ENCODE results near the gene ETV6. TPM values are rescaled to one million over a fixed set of nuclear protein-coding genes. Genes with fewer than 3 reads are reported as not detected.

ETV6 gene
- total and polyA plus RNA-seq, 9 of the 15 experiments (the other 6 are each of a cell fraction or from before 2014, with no cell fraction given): 0.81 to 12.7 (median 4.1) TPM

DNA sequence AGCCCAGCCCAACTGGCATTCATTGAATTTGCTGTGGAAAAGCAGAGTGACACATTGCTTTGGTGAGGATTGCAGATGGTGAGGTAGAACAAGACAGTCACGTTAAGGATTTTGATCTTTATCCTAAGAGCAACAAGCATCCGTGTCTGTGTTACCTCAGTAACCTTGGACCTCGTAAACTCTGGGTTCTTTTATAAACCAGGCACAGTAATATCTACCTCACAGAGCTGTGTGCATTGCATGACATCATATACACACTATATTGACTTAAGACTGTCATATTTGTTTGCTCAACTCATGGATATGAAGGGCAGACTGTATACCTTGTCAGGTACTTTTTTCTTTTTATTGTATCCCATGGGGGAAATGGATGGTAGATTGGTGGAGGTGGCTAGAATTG is 156.2 kb downstream of the ETV6 start (continued):
- TF ChIP-seq, protein P1, sequence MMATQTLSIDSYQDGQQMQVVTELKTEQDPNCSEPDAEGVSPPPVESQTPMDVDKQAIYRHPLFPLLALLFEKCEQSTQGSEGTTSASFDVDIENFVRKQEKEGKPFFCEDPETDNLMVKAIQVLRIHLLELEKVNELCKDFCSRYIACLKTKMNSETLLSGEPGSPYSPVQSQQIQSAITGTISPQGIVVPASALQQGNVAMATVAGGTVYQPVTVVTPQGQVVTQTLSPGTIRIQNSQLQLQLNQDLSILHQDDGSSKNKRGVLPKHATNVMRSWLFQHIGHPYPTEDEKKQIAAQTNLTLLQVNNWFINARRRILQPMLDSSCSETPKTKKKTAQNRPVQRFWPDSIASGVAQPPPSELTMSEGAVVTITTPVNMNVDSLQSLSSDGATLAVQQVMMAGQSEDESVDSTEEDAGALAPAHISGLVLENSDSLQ (IDR thresholded peaks at IDR 0.05): no peak

DNA sequence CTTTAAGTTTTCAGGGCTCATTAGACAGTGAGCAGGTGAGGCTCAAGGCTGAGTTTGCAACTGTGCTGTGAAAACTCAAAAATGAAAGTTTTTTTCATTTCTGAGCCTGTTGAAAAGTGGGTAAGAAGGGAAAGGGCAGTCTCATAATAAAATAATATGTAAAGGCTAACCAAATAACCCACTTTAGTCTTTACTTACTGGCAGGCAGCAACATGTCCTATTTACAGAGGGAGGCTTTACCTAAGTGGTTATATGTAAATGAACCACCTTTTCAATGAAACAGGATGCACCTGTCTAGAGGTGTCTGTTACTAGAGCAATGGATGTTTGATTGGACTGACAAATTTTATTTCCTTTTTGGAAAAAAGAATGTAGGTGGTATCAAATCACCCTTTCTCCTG is 158.0 kb downstream of the ETV6 start:
- Histone ChIP-seq H3K4me3 (no peak overlapping the region), H3K4me2 (ENCODE audit: insufficient read depth, low read length) (no peak overlapping the region), H3K4me1 (replicated peaks in 1 of 2; ENCODE audit: control insufficient read depth in 2 of 2, insufficient read depth in 2 of 2, low read length in 2 of 2) (peaks cover 0 to 4% of the 10 kb centered on the region in 2 experiments; a peak in 2 of 5 replicates), H3K27me3 (ENCODE audit: control insufficient read depth in 2 of 2, insufficient read depth in 2 of 2, low read length in 2 of 2) (no peaks in the 10 kb centered on the region), H3K36me3 (ENCODE audit: control insufficient read depth, insufficient read depth, low read length) (no peaks in the 10 kb centered on the region), H3K9me1 (ENCODE audit: control insufficient read depth, insufficient read depth, low read length) (no peaks in the 10 kb centered on the region), H4K20me1 (replicated peaks; ENCODE audit: control insufficient read depth, insufficient read depth, low read length) (no peaks in the 10 kb centered on the region), H3K9me3 (replicated peaks; ENCODE audit: control insufficient read depth, insufficient read depth, low read depth, low read length) (no peaks in the 10 kb centered on the region), H3K9ac (ENCODE audit: insufficient read depth in 1 of 2, low read depth in 2 of 2, low read length in 2 of 2) (no peak overlapping the region), H2AFZ (ENCODE audit: low read depth, low read length) (no peak overlapping the region), H3K27ac (ENCODE audit: extremely low read depth, low read depth, low read length) (no peak overlapping the region), H3K79me2 (ENCODE audit: control insufficient read depth, insufficient read depth, low read length) (no peaks in the 10 kb centered on the region)
- DNase-seq (ENCODE audit: extremely low read depth in 1 of 4, low spot score in 3 of 4) (no peak), FAIRE-seq (no peak), ATAC-seq (no peak)
- in situ Hi-C loops (cut with MboI): no loop called here
- BruUV-seq (replicated peaks): no TSS peak
- intact Hi-C loops (cut with micrococcal nuclease): no loop called here
- CTCF ChIA-PET (ENCODE audit: low intra/inter-chr PET ratio): no interaction called here
- POLR2A ChIA-PET: no interaction called here
- TF ChIP-seq XRCC4 (IDR thresholded peaks at IDR 0.05; ENCODE audit: extremely low read depth, insufficient read depth, insufficient read length) (no peak), ZNF77 (CRISPR knock-in tag; IDR thresholded peaks at IDR 0.05) (no peak), BMI1 (IDR thresholded peaks at IDR 0.05; ENCODE audit: low read length) (no peak), PTRF (tag; IDR thresholded peaks at IDR 0.05) (no peak), ZNF121 (CRISPR knock-in tag; conservative IDR thresholded peaks at IDR 0.05) (no peak), ATF1 (CRISPR knock-in tag; IDR thresholded peaks at IDR 0.05) (no peak), ATF1 (tag; IDR thresholded peaks at IDR 0.05) (no peak), CREBBP (IDR thresholded peaks at IDR 0.05; ENCODE audit: low read depth, low read length) (no peak), HOXB6 (CRISPR knock-in tag; IDR thresholded peaks at IDR 0.05; ENCODE audit: borderline replicate concordance) (no peak)
- TF ChIP-seq, protein P2, sequence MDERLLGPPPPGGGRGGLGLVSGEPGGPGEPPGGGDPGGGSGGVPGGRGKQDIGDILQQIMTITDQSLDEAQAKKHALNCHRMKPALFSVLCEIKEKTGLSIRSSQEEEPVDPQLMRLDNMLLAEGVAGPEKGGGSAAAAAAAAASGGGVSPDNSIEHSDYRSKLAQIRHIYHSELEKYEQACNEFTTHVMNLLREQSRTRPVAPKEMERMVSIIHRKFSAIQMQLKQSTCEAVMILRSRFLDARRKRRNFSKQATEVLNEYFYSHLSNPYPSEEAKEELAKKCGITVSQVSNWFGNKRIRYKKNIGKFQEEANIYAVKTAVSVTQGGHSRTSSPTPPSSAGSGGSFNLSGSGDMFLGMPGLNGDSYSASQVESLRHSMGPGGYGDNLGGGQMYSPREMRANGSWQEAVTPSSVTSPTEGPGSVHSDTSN (CRISPR knock-in tag; IDR thresholded peaks at IDR 0.05; ENCODE audit: low read depth): no peak
- TF ChIP-seq, protein P2 (tag; conservative IDR thresholded peaks at IDR 0.05; ENCODE audit: low read depth): no peak
- TF ChIP-seq, protein P3, sequence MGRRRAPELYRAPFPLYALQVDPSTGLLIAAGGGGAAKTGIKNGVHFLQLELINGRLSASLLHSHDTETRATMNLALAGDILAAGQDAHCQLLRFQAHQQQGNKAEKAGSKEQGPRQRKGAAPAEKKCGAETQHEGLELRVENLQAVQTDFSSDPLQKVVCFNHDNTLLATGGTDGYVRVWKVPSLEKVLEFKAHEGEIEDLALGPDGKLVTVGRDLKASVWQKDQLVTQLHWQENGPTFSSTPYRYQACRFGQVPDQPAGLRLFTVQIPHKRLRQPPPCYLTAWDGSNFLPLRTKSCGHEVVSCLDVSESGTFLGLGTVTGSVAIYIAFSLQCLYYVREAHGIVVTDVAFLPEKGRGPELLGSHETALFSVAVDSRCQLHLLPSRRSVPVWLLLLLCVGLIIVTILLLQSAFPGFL (CRISPR knock-in tag; IDR thresholded peaks at IDR 0.05): no peak
- TF ChIP-seq, protein P4, sequence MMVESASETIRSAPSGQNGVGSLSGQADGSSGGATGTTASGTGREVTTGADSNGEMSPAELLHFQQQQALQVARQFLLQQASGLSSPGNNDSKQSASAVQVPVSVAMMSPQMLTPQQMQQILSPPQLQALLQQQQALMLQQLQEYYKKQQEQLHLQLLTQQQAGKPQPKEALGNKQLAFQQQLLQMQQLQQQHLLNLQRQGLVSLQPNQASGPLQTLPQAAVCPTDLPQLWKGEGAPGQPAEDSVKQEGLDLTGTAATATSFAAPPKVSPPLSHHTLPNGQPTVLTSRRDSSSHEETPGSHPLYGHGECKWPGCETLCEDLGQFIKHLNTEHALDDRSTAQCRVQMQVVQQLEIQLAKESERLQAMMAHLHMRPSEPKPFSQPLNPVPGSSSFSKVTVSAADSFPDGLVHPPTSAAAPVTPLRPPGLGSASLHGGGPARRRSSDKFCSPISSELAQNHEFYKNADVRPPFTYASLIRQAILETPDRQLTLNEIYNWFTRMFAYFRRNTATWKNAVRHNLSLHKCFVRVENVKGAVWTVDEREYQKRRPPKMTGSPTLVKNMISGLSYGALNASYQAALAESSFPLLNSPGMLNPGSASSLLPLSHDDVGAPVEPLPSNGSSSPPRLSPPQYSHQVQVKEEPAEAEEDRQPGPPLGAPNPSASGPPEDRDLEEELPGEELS (CRISPR knock-in tag; IDR thresholded peaks at IDR 0.05; ENCODE audit: borderline replicate concordance): no peak
- TF ChIP-seq, protein P5, sequence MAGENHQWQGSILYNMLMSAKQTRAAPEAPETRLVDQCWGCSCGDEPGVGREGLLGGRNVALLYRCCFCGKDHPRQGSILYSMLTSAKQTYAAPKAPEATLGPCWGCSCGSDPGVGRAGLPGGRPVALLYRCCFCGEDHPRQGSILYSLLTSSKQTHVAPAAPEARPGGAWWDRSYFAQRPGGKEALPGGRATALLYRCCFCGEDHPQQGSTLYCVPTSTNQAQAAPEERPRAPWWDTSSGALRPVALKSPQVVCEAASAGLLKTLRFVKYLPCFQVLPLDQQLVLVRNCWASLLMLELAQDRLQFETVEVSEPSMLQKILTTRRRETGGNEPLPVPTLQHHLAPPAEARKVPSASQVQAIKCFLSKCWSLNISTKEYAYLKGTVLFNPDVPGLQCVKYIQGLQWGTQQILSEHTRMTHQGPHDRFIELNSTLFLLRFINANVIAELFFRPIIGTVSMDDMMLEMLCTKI (IDR thresholded peaks at IDR 0.05; ENCODE audit: partially characterized antibody): no peak
